ENCODE results near the gene TST.

Gene TST

GRCh38 chr22:37039466-37039865, 20.2 kb upstream of the TST start:
- TF ChIP-seq CTCF (IDR thresholded peaks at IDR 0.05; ENCODE audit: insufficient read depth, missing control alignments), result no peak
- no peak for FAIRE-seq
- DNase-seq (ENCODE audit: insufficient read length, low spot score), result no peak

- no peak for FAIRE-seq
- no peak for TF ChIP-seq CTCF (IDR thresholded peaks at IDR 0.05; ENCODE audit: insufficient read depth, missing control alignments)
- no peak for DNase-seq (ENCODE audit: insufficient read length, low spot score)
Observed at GRCh38 chr22:37037669-37038068, 18.4 kb upstream of the TST start.

- FAIRE-seq (no peak), DNase-seq (ENCODE audit: insufficient read length, low spot score) (no peak)
- TF ChIP-seq CTCF (IDR thresholded peaks at IDR 0.05; ENCODE audit: insufficient read depth, missing control alignments), result no peak
Observed at GRCh38 chr22:37036655-37037377, 17.6 kb upstream of the TST start.

- no peak for FAIRE-seq
- TF ChIP-seq CTCF (IDR thresholded peaks at IDR 0.05; ENCODE audit: insufficient read depth, missing control alignments), result no peak
- DNase-seq (ENCODE audit: insufficient read length, low spot score), result no peak
Observed at GRCh38 chr22:37033605-37034430, 14.6 kb upstream of the TST start.

- no peak for TF ChIP-seq CTCF (IDR thresholded peaks at IDR 0.05; ENCODE audit: insufficient read depth, missing control alignments)
- DNase-seq (ENCODE audit: insufficient read length, low spot score), result no peak
- no peak for FAIRE-seq
Observed at GRCh38 chr22:37032535-37033460, 13.6 kb upstream of the TST start.

- TF ChIP-seq CTCF (IDR thresholded peaks at IDR 0.05; ENCODE audit: insufficient read depth, missing control alignments), result no peak
- FAIRE-seq, result no peak
Observed at GRCh38 chr22:37032134-37032534, 12.9 kb upstream of the TST start.

More at GRCh38 chr22:37032134-37032534, 12.9 kb upstream of the TST start:
- DNase-seq (ENCODE audit: insufficient read length, low spot score), result no peak
